GM12892 (cell line): ENCODE measurements around the gene TOR1B.

ENCODE experiments used
- POLR2A ChIP-seq: IDR thresholded peaks from 2 replicates; pipeline ENCODE4 v1.6.1; 2011; ENCODE audit warnings: low read depth, low read length, control low read depth
- POLR2AphosphoS5 ChIP-seq: IDR thresholded peaks from 2 replicates; pipeline ENCODE4 v1.6.1; 2011; ENCODE audit warnings: low read depth, low read length, control low read depth

- TF ChIP-seq POLR2A (no peak), POLR2AphosphoS5 (no peak)
These were observed 37.1 kb upstream of the TOR1B start for GRCh38 chr9:129765764-129766317.
